Progenitor cell of endocrine pancreas (in vitro differentiated cells): ENCODE results near the gene MARK1. TPM values are rescaled to one million over a fixed set of nuclear protein-coding genes. Genes with fewer than 3 reads are reported as not detected.

Source experiments
- DNase-seq: peaks from one replicate; pipeline ENCODE4 v3.0.0; 2021; ENCODE audit warnings: low spot score; ENCODE audit not compliant: unreplicated experiment
- H3K27ac Mint-ChIP-seq: 2 replicates; pipeline ENCODE4 v1.8.0; 2021; ENCODE audit warnings: mild to moderate bottlenecking, moderate library complexity, mixed read lengths
- H3K27me3 Mint-ChIP-seq: 2 replicates; pipeline ENCODE4 v1.8.0; 2021; ENCODE audit warnings: mixed read lengths
- H3K36me3 Mint-ChIP-seq: 2 replicates; pipeline ENCODE4 v1.8.0; 2022; ENCODE audit warnings: mixed read lengths; ENCODE audit not compliant: insufficient read depth
- H3K4me1 Mint-ChIP-seq: 2 replicates; pipeline ENCODE4 v1.8.0; 2021; ENCODE audit warnings: low read depth, mixed read lengths
- H3K4me3 Mint-ChIP-seq: 2 replicates; pipeline ENCODE4 v1.8.0; 2021; ENCODE audit warnings: low read depth, mild to moderate bottlenecking, moderate library complexity, mixed read lengths
- H3K9me3 Mint-ChIP-seq: 2 replicates; pipeline ENCODE4 v1.8.0; 2021; ENCODE audit warnings: low read depth, mixed read lengths
- total RNA-seq: library from RNA; stranded (reverse); gene quantifications from 2 replicates; pipeline ENCODE4 v1.2.1, GENCODE V29; 2021
- TF ChIP-seq, protein P1 (sequence below): fragments of 200-600 bp; sonication (generic); IDR thresholded peaks from one replicate; pipeline ENCODE4 v1.5.0; 2021; ENCODE audit warnings: antibody characterized with exemption, mild to moderate bottlenecking; ENCODE audit not compliant: unreplicated experiment

Gene MARK1
- total RNA-seq, 1 donor from 2014 or later, result 10.8 TPM

DNA sequence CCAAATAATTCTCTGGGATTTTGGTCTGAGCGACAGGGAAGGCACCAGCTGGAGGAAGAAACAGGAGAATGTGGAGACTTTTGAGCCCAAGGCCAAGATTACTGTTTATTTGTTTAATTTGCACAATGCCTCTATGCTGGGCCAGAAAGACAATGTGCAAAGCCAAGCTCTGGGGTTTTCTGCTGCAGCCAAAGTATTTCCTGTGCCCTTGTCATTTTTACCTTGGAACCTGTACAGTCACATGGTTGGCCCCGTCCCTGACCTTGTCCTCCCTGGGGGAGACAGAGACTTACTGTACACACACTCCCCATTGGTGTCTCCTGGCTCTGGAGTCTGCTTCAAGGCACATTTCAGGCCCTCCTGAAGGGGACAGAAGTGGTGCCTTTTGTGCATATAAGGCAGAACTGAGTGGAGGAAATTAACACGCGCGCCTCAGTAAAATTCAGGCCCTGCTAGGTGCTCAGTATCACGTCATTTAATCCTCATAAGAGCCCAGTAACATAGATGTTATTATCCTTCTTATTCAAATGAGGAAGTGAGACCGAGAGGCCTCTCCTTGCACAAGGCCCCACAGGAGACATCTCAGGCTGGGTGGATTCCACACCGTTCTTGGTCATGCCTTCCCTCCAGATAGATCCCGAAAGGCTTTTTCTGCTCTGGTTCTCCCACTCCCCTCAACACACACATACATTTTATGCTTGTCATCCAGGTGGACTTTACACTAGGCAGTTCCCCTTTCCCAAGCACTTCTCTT lies 183.3 kb downstream of the MARK1 start:
- Mint-ChIP-seq H3K27me3 (no peaks in the 10 kb centered on the region), H3K9me3 (peaks cover 5% of the 10 kb centered on the region), H3K36me3 (no peaks in the 10 kb centered on the region), H3K4me1 (peaks cover 3% of the 10 kb centered on the region), H3K27ac (no peak overlapping the region), H3K4me3 (no peak overlapping the region)
- TF ChIP-seq, protein P1, sequence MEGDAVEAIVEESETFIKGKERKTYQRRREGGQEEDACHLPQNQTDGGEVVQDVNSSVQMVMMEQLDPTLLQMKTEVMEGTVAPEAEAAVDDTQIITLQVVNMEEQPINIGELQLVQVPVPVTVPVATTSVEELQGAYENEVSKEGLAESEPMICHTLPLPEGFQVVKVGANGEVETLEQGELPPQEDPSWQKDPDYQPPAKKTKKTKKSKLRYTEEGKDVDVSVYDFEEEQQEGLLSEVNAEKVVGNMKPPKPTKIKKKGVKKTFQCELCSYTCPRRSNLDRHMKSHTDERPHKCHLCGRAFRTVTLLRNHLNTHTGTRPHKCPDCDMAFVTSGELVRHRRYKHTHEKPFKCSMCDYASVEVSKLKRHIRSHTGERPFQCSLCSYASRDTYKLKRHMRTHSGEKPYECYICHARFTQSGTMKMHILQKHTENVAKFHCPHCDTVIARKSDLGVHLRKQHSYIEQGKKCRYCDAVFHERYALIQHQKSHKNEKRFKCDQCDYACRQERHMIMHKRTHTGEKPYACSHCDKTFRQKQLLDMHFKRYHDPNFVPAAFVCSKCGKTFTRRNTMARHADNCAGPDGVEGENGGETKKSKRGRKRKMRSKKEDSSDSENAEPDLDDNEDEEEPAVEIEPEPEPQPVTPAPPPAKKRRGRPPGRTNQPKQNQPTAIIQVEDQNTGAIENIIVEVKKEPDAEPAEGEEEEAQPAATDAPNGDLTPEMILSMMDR, result no peak
- DNase-seq, result no peak

Other genes with a start within 250 kb of the MARK1 start
- 9.7 and 9.8 TPM in 2 replicates for gene C1orf115, start 162.2 kb downstream of the MARK1 start, total RNA-seq
- gene MTARC2, start 220.2 kb downstream of the MARK1 start, total RNA-seq, result 14.3 and 18.3 TPM in 2 replicates